ENCODE data around the gene PROKR2.

Gene PROKR2

DNA sequence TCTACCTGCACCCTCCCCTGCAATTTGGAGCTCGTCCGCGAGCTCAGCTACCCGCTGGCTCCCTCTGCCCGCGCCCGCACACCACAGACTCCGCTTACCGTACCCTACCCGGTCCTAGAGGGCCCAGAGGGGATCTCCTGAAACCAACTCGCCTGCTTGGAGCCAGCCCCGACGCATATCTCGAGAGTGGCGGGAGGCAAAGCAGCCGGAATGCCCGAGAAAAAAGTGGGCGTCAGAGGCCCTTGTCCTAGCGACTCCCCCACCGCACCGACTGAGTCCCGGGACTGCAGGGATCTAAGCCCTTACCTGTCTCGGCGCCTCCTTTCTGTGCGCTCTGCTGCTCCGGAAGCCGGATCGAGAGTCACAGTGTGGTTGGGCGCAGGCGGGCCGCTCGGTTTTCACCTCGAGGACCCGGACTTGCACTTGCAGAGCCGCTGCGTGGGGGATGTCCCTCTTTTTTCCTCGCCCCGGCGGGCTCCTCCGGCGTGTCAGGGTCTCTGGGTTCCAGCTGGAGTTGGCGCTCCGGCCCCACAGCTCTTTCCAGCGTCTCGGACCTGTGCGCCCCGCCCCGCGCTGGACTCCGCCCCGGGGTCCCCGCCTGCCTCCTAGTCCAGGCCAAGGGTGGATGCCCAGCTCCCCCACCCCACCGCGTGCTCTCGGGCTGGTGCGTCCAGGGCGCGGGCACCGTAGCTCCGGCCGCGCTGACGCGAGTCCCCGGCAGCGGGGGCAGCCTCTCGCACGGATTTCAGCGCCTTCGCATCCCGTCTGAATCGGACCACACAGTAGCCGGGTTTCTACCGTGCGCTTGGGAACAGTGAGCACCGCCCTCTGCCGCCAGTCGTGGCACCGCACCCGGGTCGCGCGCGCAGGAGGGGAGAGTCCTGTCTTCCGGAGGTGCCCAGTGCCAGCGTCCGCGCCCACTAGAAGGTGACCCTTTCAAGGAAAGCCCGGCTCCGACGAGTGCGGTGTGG lies at the start of gene PROKR2:
TSS of gene PROKR2 (minus strand) at position 767 of the 971 bp plus-strand sequence. CDS start 2,585 bp downstream, outside the sequence.
- TF ChIP-seq EZH2 (IDR thresholded peaks at IDR 0.05) (no peak), POLR2AphosphoS5 (IDR thresholded peaks at IDR 0.05; ENCODE audit: borderline replicate concordance, low read depth, low read length) (no peak)
- Histone ChIP-seq H3K9me3 (ENCODE audit: low read depth, low read length) (no peaks in the 10 kb centered on the region), H3K36me3 (ENCODE audit: insufficient read depth, low read length) (no peaks in the 10 kb centered on the region), H3K4me3 (no peak within 1 kb of the TSS), H3K9ac (ENCODE audit: insufficient read length) (no peak within 1 kb of the TSS), H3K27ac (no peak within 1 kb of the TSS)
- no peak for DNase-seq (ENCODE audit: low read depth, low spot score)

GRCh38 chr20:5364997-5365597 lies 48.3 kb upstream of the PROKR2 start:
- no peaks in the 10 kb centered on the region for H3K9me3 ChIP-seq (ENCODE audit: low read depth, low read length)
- H3K4me3 ChIP-seq = no peak overlapping the region
- H3K36me3 ChIP-seq (ENCODE audit: insufficient read depth, low read length) = no peaks in the 10 kb centered on the region
- H3K27ac ChIP-seq = no peak overlapping the region
- TF ChIP-seq POLR2AphosphoS5 (IDR thresholded peaks at IDR 0.05; ENCODE audit: borderline replicate concordance, low read depth, low read length) (no peak), EZH2 (IDR thresholded peaks at IDR 0.05) (no peak), FOXP2 (optimal IDR thresholded peaks at IDR 0.05; ENCODE audit: control extremely low read depth, extremely low read length, insufficient read depth) (no peak)
- no peak for DNase-seq (ENCODE audit: low read depth, low spot score)
- H3K9ac ChIP-seq (ENCODE audit: insufficient read length) = no peak overlapping the region

GRCh38 chr20:5364136-5364821 lies 47.5 kb upstream of the PROKR2 start:
- H3K9me3 ChIP-seq (ENCODE audit: low read depth, low read length) = no peaks in the 10 kb centered on the region

GRCh38 chr20:5362771-5363170 lies 46.0 kb upstream of the PROKR2 start:
- DNase-seq (ENCODE audit: low read depth, low spot score) = no peak
- H3K36me3 ChIP-seq (ENCODE audit: insufficient read depth, low read length) = no peaks in the 10 kb centered on the region
- H3K27ac ChIP-seq = no peak overlapping the region
- no peak for TF ChIP-seq EZH2 (IDR thresholded peaks at IDR 0.05)
- TF ChIP-seq POLR2AphosphoS5 (IDR thresholded peaks at IDR 0.05; ENCODE audit: borderline replicate concordance, low read depth, low read length) = no peak
- TF ChIP-seq FOXP2 (optimal IDR thresholded peaks at IDR 0.05; ENCODE audit: control extremely low read depth, extremely low read length, insufficient read depth) = no peak
- H3K9ac ChIP-seq (ENCODE audit: insufficient read length) = no peak overlapping the region
- no peaks in the 10 kb centered on the region for H3K9me3 ChIP-seq (ENCODE audit: low read depth, low read length)
- H3K4me3 ChIP-seq = no peak overlapping the region

More at GRCh38 chr20:5364136-5364821, 47.5 kb upstream of the PROKR2 start:
- Histone ChIP-seq H3K27ac (no peak overlapping the region), H3K36me3 (ENCODE audit: insufficient read depth, low read length) (no peaks in the 10 kb centered on the region), H3K4me3 (no peak overlapping the region), H3K9ac (ENCODE audit: insufficient read length) (no peak overlapping the region)
- DNase-seq (ENCODE audit: low read depth, low spot score) = no peak
- TF ChIP-seq EZH2 (IDR thresholded peaks at IDR 0.05) (no peak), FOXP2 (optimal IDR thresholded peaks at IDR 0.05; ENCODE audit: control extremely low read depth, extremely low read length, insufficient read depth) (no peak), POLR2AphosphoS5 (IDR thresholded peaks at IDR 0.05; ENCODE audit: borderline replicate concordance, low read depth, low read length) (no peak)

DNA sequence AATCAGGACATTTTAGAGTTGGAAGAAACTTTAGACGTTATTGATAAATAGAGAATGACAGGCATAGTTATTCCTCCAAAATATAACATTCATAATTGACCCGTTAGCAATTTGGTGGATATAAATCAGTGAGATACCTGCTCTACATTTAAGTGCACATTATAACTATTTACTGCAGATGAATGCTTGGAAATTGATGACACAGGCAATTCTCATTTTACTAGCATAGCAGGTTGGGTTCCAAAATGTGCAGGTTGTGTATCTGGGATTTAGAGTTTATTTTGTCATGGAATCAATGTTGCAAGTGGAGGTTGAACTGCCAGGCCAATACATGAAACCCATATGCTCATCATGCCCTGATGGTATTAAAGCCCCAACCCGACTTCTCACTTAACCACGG lies 44.4 kb upstream of the PROKR2 start:
- no peaks in the 10 kb centered on the region for H3K9me3 ChIP-seq (ENCODE audit: low read depth, low read length)
- no peak overlapping the region for H3K4me3 ChIP-seq
- TF ChIP-seq POLR2AphosphoS5 (IDR thresholded peaks at IDR 0.05; ENCODE audit: borderline replicate concordance, low read depth, low read length) = no peak
- TF ChIP-seq EZH2 (IDR thresholded peaks at IDR 0.05) = no peak
- no peak for TF ChIP-seq FOXP2 (optimal IDR thresholded peaks at IDR 0.05; ENCODE audit: control extremely low read depth, extremely low read length, insufficient read depth)
- no peak overlapping the region for H3K9ac ChIP-seq (ENCODE audit: insufficient read length)
- H3K27ac ChIP-seq = no peak overlapping the region
- no peak for DNase-seq (ENCODE audit: low read depth, low spot score)
- H3K36me3 ChIP-seq (ENCODE audit: insufficient read depth, low read length) = no peaks in the 10 kb centered on the region

GRCh38 chr20:5357946-5358345 lies 41.2 kb upstream of the PROKR2 start:
- no peak overlapping the region for H3K27ac ChIP-seq
- no peak for DNase-seq (ENCODE audit: low read depth, low spot score)
- H3K9me3 ChIP-seq (ENCODE audit: low read depth, low read length) = no peaks in the 10 kb centered on the region
- no peaks in the 10 kb centered on the region for H3K36me3 ChIP-seq (ENCODE audit: insufficient read depth, low read length)
- TF ChIP-seq POLR2AphosphoS5 (IDR thresholded peaks at IDR 0.05; ENCODE audit: borderline replicate concordance, low read depth, low read length) (no peak), EZH2 (IDR thresholded peaks at IDR 0.05) (no peak), FOXP2 (optimal IDR thresholded peaks at IDR 0.05; ENCODE audit: control extremely low read depth, extremely low read length, insufficient read depth) (no peak)
- H3K9ac ChIP-seq (ENCODE audit: insufficient read length) = no peak overlapping the region
- no peak overlapping the region for H3K4me3 ChIP-seq

DNA sequence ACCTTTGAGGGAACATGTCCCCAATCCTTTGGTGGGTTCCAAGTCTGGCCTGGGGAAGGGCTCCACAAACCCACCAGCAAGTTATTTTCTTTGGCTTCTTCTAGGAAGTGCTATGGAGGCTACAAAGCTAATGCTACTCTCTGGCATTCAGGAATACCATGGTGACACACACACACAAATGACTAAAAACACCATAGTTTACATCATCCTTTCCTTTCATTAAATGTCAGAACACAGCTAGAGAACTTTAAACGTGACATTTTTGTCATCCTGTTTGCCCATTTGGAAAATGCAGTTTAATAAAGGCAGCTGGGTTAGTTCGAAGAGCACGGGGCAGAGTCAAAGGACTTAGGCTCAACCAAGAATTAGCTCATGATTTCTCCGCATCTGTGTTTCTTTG lies 40.2 kb upstream of the PROKR2 start:
- H3K27ac ChIP-seq = no peak overlapping the region
- TF ChIP-seq FOXP2 (optimal IDR thresholded peaks at IDR 0.05; ENCODE audit: control extremely low read depth, extremely low read length, insufficient read depth) (no peak), EZH2 (IDR thresholded peaks at IDR 0.05) (no peak), POLR2AphosphoS5 (IDR thresholded peaks at IDR 0.05; ENCODE audit: borderline replicate concordance, low read depth, low read length) (no peak)
- H3K36me3 ChIP-seq (ENCODE audit: insufficient read depth, low read length) = no peaks in the 10 kb centered on the region
- no peak overlapping the region for H3K4me3 ChIP-seq
- no peaks in the 10 kb centered on the region for H3K9me3 ChIP-seq (ENCODE audit: low read depth, low read length)
- no peak overlapping the region for H3K9ac ChIP-seq (ENCODE audit: insufficient read length)
- DNase-seq (ENCODE audit: low read depth, low spot score) = no peak

- no peaks in the 10 kb centered on the region for H3K9me3 ChIP-seq (ENCODE audit: low read depth, low read length)
- H3K36me3 ChIP-seq (ENCODE audit: insufficient read depth, low read length) = no peaks in the 10 kb centered on the region
- DNase-seq (ENCODE audit: low read depth, low spot score) = no peak
- H3K4me3 ChIP-seq = no peak overlapping the region
- TF ChIP-seq POLR2AphosphoS5 (IDR thresholded peaks at IDR 0.05; ENCODE audit: borderline replicate concordance, low read depth, low read length) (no peak), EZH2 (IDR thresholded peaks at IDR 0.05) (no peak), FOXP2 (optimal IDR thresholded peaks at IDR 0.05; ENCODE audit: control extremely low read depth, extremely low read length, insufficient read depth) (no peak)
- no peak overlapping the region for H3K9ac ChIP-seq (ENCODE audit: insufficient read length)
- no peak overlapping the region for H3K27ac ChIP-seq
These were observed 38.1 kb upstream of the PROKR2 start for GRCh38 chr20:5354901-5355300.
